K562 (cell line): ENCODE results near the gene ZNF165. TPM values are rescaled to one million over a fixed set of nuclear protein-coding genes. Genes with fewer than 3 reads are reported as not detected.
A peak's percentile ranks its signal among the peaks of the same experiment; 100 is the strongest.

Source experiments
- CTBP1 ChIP-seq: fragments of 450-650 bp; IDR thresholded peaks from 2 replicates; pipeline ENCODE4 v1.6.1; 2016; ENCODE audit warnings: borderline replicate concordance
- E2F8 ChIP-seq: fragments of 450-650 bp; IDR thresholded peaks from 2 replicates; pipeline ENCODE4 v1.7.1; 2018; ENCODE audit warnings: mild to moderate bottlenecking, low read depth; ENCODE audit not compliant: partially characterized antibody
- HCFC1 ChIP-seq: IDR thresholded peaks from 2 replicates; pipeline ENCODE4 v1.6.1; 2012; ENCODE audit warnings: low read depth, low read length, improper control_type of control experiment
- KAT8 ChIP-seq: fragments of 450-650 bp; IDR thresholded peaks from 2 replicates; pipeline ENCODE4 v1.6.1; 2016; ENCODE audit warnings: low read depth, mild to moderate bottlenecking
- LCOR ChIP-seq: sonication (generic); formaldehyde crosslinking; IDR thresholded peaks from 2 replicates; pipeline ENCODE4 v1.8.0; 2022; ENCODE audit warnings: mild to moderate bottlenecking, missing genetic modification reagents
- MAZ ChIP-seq, 2 experiments: fragments of 450-650 bp in 1 of 2; sonication (generic) in 1 of 2; formaldehyde crosslinking; IDR thresholded peaks in 1 of 2; conservative IDR thresholded peaks in 1 of 2; 2 replicates each; pipeline versions ENCODE4 v1.4.0 to v1.5.0; 2020; ENCODE audit warnings: mild to moderate bottlenecking in 1 of 2, missing genetic modification reagents in 1 of 2
- MGA ChIP-seq: fragments of 450-650 bp; IDR thresholded peaks from 2 replicates; pipeline ENCODE4 v1.6.1; 2016; ENCODE audit warnings: mild to moderate bottlenecking, moderate library complexity
- MLLT1 ChIP-seq, 2 experiments: fragments of 450-650 bp; IDR thresholded peaks; 2 replicates each; pipeline ENCODE4 v1.6.1; 2016
- MYBL2 ChIP-seq, 2 experiments: fragments of 450-650 bp in 1 of 2; sonication (generic) in 1 of 2; formaldehyde crosslinking in 1 of 2; IDR thresholded peaks; 2 replicates each; pipeline versions ENCODE4 v1.6.1 to v1.8.1; 2017 to 2022; ENCODE audit warnings: borderline replicate concordance in 1 of 2, inconsistent platforms in 1 of 2, low read depth in 1 of 2, mild to moderate bottlenecking in 1 of 2, missing genetic modification reagents in 1 of 2, moderate library complexity in 1 of 2
- POLR2AphosphoS2 ChIP-seq: IDR thresholded peaks from 2 replicates; pipeline ENCODE4 v1.6.1; 2012; ENCODE audit warnings: low read length, improper control_type of control experiment
- SP1 ChIP-seq: sonication (generic); formaldehyde crosslinking; IDR thresholded peaks from 2 replicates; pipeline ENCODE4 v1.8.1; 2022; ENCODE audit warnings: mild to moderate bottlenecking, missing genetic modification reagents
- ZNF184 ChIP-seq: sonication (generic); formaldehyde crosslinking; IDR thresholded peaks from 2 replicates; pipeline ENCODE4 v1.5.0; 2020; ENCODE audit warnings: missing genetic modification reagents
- polyA plus RNA-seq, 8 experiments: library from polyadenylated mRNA; depleted of rRNA in 4 of 8; stranded (reverse) in 5 of 8; unstranded in 3 of 8; fragments of >200 nt; fragmentation: Nextera tagmentation in 2 of 8; fragmentation: Illumina TruSeq in 1 of 8; extraction: Ambion mirVana in 2 of 8; extraction: Trizol in 1 of 8; gene quantifications; 2 replicates each; pipeline versions ENCODE4 v1.2.1 to v1.2.3, GENCODE V29; 2011 to 2014; ENCODE audit warnings: inconsistent platforms in 1 of 8, missing spikeins in 1 of 8
- total RNA-seq, 7 experiments: library from RNA; depleted of rRNA in 6 of 7; stranded (reverse); fragments of >200 nt in 6 of 7; fragmentation: Illumina TruSeq in 2 of 7; extraction: Trizol in 2 of 7; gene quantifications; 2 replicates each; pipeline versions ENCODE4 v1.2.1 to v1.2.3, GENCODE V29; 2011 to 2021; ENCODE audit warnings: low replicate concordance in 1 of 7

ZNF165 gene
- total and polyA plus RNA-seq, 9 of the 15 experiments (the other 6 are each of a cell fraction or from before 2014, with no cell fraction given), result 0.82 to 3.6 (median 1.2) TPM

GRCh38 chr6:28135393-28135792 lies 55.0 kb downstream of the ZNF165 start (continued):
- no peak for TF ChIP-seq ZNF184 (CRISPR knock-in tag)
- TF ChIP-seq MAZ (CRISPR knock-in tag; conservative IDR thresholded peaks at IDR 0.05 in 1 of 2, IDR thresholded peaks at IDR 0.05 in 1 of 2), result 0 out of 4 replicates have a peak, but pooled peaks of 1 of the 2 experiments have one; percentile 41
- no peak for TF ChIP-seq LCOR
- TF ChIP-seq E2F8, result no peak
- peak; percentile 22; the same call in 1 of the 2 replicates for TF ChIP-seq SP1 (CRISPR knock-in tag)
- no peak for TF ChIP-seq HCFC1
- 0 out of 2 replicates have a peak, but pooled peaks have one; percentile 16 for TF ChIP-seq CTBP1
- TF ChIP-seq POLR2AphosphoS2, result no peak
- no peak for TF ChIP-seq KAT8
- peak; percentile 46 for TF ChIP-seq MGA
- TF ChIP-seq MYBL2 (IDR thresholded peaks at IDR 0.05; ENCODE audit: low read depth), result no peak
- TF ChIP-seq MYBL2 (CRISPR knock-in tag; IDR thresholded peaks at IDR 0.05; ENCODE audit: borderline replicate concordance), result no peak
- TF ChIP-seq MLLT1 (IDR thresholded peaks at IDR 0.05), result 0 out of 4 replicates have a peak, but pooled peaks of 1 of the 2 experiments have one; percentile 11
